ENCODE measurements around the gene PPP1R27.
A peak's percentile ranks its signal among the peaks of the same experiment; 100 is the strongest.

The PPP1R27 gene

DNA sequence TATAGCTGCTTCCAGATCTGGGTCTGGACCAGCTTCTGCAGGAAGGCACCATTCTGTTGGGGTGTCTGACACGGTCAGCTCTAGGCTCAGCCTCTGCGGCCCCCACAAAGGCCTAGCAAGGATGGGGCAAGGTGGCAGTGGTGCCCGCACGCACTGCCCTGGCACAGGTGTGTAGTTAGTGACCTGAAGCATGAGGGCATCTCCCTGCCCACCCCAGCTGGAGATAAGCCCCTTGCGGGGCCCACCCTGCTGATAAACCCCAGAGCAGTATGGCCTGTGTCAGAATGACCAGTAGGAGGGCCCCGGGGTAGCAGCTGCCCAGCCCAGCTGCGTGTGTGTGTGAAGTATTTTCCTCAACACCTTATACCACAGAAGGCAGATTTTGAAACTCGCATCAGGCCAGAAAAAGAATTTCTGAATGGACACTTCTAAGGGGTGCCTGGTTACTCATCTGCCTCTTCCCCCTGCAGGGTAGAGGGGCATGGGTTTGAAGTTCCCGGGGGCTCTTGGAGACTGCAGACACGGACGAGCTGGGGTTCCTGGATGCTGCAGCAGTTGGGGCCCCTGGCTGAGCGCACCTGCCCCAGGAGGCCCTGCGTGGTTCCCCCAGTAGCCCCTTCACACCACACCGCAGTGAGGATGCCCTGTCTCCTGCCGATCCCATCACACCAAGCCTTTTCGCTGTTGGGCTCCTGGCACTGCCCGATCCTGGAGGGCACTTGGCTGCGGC, 31.8 kb upstream of the PPP1R27 start:
- TF ChIP-seq TAF1 (IDR thresholded peaks at IDR 0.05; ENCODE audit: borderline replicate concordance, insufficient read depth, low read length) (no peak), FOXP2 (optimal IDR thresholded peaks at IDR 0.05; ENCODE audit: borderline replicate concordance, extremely low read depth, extremely low read length, insufficient read depth) (no peak), POLR2AphosphoS5 (IDR thresholded peaks at IDR 0.05; ENCODE audit: low read depth, low read length) (peak; percentile 87; the same call in 1 of the 2 replicates), SIN3A (IDR thresholded peaks at IDR 0.05; ENCODE audit: borderline replicate concordance, insufficient read depth, low read length) (0 out of 2 replicates have a peak, but pooled peaks have one; percentile 9)
- TF ChIP-seq, protein P1, sequence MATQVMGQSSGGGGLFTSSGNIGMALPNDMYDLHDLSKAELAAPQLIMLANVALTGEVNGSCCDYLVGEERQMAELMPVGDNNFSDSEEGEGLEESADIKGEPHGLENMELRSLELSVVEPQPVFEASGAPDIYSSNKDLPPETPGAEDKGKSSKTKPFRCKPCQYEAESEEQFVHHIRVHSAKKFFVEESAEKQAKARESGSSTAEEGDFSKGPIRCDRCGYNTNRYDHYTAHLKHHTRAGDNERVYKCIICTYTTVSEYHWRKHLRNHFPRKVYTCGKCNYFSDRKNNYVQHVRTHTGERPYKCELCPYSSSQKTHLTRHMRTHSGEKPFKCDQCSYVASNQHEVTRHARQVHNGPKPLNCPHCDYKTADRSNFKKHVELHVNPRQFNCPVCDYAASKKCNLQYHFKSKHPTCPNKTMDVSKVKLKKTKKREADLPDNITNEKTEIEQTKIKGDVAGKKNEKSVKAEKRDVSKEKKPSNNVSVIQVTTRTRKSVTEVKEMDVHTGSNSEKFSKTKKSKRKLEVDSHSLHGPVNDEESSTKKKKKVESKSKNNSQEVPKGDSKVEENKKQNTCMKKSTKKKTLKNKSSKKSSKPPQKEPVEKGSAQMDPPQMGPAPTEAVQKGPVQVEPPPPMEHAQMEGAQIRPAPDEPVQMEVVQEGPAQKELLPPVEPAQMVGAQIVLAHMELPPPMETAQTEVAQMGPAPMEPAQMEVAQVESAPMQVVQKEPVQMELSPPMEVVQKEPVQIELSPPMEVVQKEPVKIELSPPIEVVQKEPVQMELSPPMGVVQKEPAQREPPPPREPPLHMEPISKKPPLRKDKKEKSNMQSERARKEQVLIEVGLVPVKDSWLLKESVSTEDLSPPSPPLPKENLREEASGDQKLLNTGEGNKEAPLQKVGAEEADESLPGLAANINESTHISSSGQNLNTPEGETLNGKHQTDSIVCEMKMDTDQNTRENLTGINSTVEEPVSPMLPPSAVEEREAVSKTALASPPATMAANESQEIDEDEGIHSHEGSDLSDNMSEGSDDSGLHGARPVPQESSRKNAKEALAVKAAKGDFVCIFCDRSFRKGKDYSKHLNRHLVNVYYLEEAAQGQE (IDR thresholded peaks at IDR 0.05; ENCODE audit: insufficient read depth in 1 of 2, low read depth in 2 of 2, low read length in 2 of 2), result no peak

DNA sequence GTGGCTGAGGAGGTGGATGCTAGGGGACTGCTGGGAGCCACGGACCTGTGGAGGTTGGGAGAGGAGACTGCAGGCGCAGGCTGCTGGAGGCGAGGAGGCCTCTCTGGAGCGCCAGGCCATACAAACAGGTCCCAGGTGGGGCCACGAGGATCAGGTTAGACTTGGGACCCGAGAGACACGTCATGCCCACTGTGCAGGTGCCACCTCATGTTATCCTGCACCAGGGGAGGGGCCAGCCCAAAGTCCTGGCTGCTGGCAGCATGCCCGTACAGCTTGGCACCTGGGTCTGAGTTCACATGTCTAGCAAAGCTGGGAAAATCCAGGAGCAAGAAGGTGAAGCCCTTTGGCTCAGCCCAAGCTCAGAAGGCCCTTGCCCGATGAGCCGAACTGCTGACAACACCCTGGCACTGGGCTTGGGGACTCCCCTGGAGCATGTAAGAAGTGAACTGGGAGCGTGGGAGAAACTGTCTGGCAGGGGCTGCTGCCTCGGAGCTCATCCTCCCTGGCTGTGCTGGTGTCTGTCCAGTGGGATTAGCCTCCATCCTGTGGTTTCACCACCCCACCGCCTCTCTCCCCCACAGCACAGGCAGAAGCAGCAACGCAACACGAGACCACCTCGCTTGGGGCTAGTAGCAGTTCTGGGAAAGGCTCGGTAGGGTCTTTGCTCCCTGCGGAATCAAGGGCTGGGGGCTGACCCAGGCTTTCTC, 31.0 kb upstream of the PPP1R27 start:
- TF ChIP-seq SIN3A (IDR thresholded peaks at IDR 0.05; ENCODE audit: borderline replicate concordance, insufficient read depth, low read length) (0 out of 2 replicates have a peak, but pooled peaks have one; percentile 16), TAF1 (IDR thresholded peaks at IDR 0.05; ENCODE audit: borderline replicate concordance, insufficient read depth, low read length) (no peak; the same call in 1 of the 2 replicates)

DNA sequence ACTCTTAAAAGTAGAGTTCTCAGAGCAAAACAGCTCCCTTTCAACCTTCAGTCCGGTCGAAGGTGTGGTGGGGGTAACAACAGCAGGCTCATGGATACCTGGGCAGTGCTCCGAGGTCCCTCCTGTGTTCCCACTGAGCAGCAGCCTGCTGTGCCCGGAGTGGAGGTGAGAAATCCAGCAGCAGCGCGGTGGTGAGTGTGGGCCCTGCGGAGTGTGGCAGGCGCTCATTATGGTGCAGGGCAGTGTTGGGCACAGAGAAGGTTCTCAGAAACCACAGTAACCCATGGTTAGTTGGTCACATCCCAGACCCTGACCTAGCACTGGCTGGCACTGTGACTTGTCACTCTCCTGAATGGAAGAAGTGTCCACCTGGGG, 30.5 kb upstream of the PPP1R27 start:
- no peak for TF ChIP-seq FOXP2 (optimal IDR thresholded peaks at IDR 0.05; ENCODE audit: borderline replicate concordance, extremely low read depth, extremely low read length, insufficient read depth)
- TF ChIP-seq SIN3A (IDR thresholded peaks at IDR 0.05; ENCODE audit: borderline replicate concordance, insufficient read depth, low read length), result no peak
- TF ChIP-seq, protein P1 (IDR thresholded peaks at IDR 0.05; ENCODE audit: insufficient read depth in 1 of 2, low read depth in 2 of 2, low read length in 2 of 2), result no peak
- no peak for TF ChIP-seq POLR2AphosphoS5 (IDR thresholded peaks at IDR 0.05; ENCODE audit: low read depth, low read length)
- TF ChIP-seq TAF1 (IDR thresholded peaks at IDR 0.05; ENCODE audit: borderline replicate concordance, insufficient read depth, low read length), result no peak

DNA sequence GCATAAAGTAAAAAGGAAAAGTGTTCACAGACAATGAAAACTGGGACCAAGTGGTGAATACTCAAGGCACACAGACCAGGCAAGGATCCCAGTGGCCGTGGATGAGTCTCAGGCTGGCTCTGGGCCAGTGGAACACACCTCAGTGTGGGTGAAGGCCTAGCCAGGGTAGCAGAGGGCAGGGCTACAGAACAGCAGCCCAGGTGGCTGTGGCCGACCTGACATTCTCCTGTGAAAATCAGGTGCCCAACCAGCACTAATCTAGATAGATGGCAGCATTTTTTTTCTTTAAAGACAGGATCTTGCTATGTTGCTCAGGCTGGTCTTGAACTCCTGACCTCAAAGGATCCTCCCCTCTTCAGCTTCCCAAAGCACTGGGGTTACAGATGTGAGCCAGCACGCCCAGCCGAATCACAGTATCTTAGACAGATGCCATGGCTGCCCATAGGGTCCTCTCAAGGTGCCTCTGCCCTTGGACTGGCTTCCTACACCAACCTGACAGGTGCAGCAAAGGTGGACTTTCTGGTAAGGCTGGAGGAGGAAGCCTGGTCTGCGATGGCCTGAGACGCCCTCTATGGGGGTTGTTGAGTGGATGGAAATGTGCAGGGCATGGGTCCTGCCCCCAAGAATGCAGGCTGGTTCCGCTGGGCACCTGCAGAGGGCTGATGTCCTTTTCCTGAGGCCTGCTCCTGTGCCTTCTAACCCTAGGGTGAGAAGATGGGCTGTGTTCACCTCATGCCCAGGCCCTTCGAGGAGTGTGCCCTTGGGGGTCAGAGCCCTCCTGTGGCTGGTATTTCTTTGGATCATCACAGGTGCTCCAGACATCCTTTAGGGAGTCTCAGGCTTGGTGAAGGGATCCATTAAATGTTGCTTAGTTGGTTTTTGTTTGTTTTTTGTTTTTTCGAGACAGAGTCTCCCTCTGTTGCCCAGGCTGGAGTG, 29.3 kb upstream of the PPP1R27 start:
- peak; percentile 18; the same call in 1 of the 2 replicates for TF ChIP-seq POLR2AphosphoS5 (IDR thresholded peaks at IDR 0.05; ENCODE audit: low read depth, low read length)
- no peak for TF ChIP-seq SIN3A (IDR thresholded peaks at IDR 0.05; ENCODE audit: borderline replicate concordance, insufficient read depth, low read length)

DNA sequence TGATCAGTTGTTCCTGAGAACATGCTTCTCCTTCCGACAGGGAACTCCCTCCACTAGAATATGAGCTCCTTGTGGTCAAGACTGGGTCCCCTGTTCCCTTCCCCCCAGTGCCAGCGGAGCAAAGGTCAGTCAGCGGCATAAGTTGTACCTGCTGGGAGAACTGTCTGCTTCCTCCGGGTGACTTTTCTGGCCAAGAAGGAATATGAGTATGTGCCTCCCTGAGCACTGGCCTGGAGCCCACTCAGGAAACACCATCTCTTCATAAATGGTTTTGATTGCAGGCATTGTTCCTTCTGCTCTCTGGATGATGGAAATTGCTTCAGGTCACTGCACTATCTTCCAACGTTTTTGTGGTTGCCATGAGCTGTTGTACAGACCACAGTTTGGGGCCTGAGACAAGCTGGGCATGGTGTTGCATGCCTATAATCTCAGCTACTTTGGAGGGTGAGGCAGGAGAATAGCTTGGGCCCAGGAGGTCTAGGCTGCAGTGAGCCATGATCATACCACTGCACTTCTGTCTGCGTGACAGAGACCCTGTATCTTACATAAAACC, 28.3 kb upstream of the PPP1R27 start:
- TF ChIP-seq TAF1 (IDR thresholded peaks at IDR 0.05; ENCODE audit: borderline replicate concordance, insufficient read depth, low read length) (no peak), SIN3A (IDR thresholded peaks at IDR 0.05; ENCODE audit: borderline replicate concordance, insufficient read depth, low read length) (no peak), POLR2AphosphoS5 (IDR thresholded peaks at IDR 0.05; ENCODE audit: low read depth, low read length) (no peak; the same call in 1 of the 2 replicates), FOXP2 (optimal IDR thresholded peaks at IDR 0.05; ENCODE audit: borderline replicate concordance, extremely low read depth, extremely low read length, insufficient read depth) (no peak)
- TF ChIP-seq, protein P1 (IDR thresholded peaks at IDR 0.05; ENCODE audit: insufficient read depth in 1 of 2, low read depth in 2 of 2, low read length in 2 of 2), result no peak

All from PFSK-1 (cell line).